Body of pancreas (tissue), 4 donors: ENCODE data around the gene PALMD.

Experiments
- POLR2A ChIP-seq, 3 donors: fragments of 450-650 bp; IDR thresholded peaks; one replicate each; pipeline ENCODE4 v1.6.1; 2016; ENCODE audit warnings: antibody characterized with exemption in 3 of 3, mild to moderate bottlenecking in 2 of 3
- TF ChIP-seq, protein P1 (sequence below), 7 experiments: fragments of 450-650 bp in 4 of 7; fragments of 200-600 bp in 3 of 7; sonication (generic) in 3 of 7; IDR thresholded peaks; one replicate each; pipeline ENCODE4 v1.5.1; 2016 to 2019; ENCODE audit warnings: antibody characterized with exemption in 7 of 7

DNA sequence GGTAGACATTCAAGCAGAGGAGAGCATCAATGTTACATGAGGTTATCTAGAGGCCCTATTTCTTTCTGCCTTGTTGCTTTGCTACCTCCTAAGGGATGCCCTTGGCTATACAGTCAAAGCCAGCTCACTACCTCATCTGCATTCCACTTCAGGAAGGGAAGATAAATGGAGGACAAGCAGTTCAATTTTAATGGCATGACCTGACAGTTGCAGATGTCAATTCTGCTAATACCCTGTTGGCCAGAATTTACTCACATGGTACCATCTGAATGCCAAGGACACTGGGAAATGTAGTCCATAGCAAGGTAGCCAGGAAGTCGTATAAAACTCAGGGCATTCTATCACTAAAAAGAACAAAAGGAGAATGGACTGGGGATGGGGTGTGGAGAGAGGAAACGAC is 31.5 kb downstream of the PALMD start:
- TF ChIP-seq, protein P1, sequence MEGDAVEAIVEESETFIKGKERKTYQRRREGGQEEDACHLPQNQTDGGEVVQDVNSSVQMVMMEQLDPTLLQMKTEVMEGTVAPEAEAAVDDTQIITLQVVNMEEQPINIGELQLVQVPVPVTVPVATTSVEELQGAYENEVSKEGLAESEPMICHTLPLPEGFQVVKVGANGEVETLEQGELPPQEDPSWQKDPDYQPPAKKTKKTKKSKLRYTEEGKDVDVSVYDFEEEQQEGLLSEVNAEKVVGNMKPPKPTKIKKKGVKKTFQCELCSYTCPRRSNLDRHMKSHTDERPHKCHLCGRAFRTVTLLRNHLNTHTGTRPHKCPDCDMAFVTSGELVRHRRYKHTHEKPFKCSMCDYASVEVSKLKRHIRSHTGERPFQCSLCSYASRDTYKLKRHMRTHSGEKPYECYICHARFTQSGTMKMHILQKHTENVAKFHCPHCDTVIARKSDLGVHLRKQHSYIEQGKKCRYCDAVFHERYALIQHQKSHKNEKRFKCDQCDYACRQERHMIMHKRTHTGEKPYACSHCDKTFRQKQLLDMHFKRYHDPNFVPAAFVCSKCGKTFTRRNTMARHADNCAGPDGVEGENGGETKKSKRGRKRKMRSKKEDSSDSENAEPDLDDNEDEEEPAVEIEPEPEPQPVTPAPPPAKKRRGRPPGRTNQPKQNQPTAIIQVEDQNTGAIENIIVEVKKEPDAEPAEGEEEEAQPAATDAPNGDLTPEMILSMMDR (IDR thresholded peaks at IDR 0.05): no peak
- TF ChIP-seq POLR2A (IDR thresholded peaks at IDR 0.05): no peak
